Body of pancreas (tissue), 4 donors: Measurements from ENCODE around the gene GLUD1.
A peak's percentile ranks its signal among the peaks of the same experiment; 100 is the strongest.

Experiments
- CTCF ChIP-seq, 7 experiments: fragments of 450-650 bp in 4 of 7; fragments of 200-600 bp in 3 of 7; sonication (generic) in 3 of 7; IDR thresholded peaks; one replicate each; pipeline ENCODE4 v1.5.1; 2016 to 2019; ENCODE audit warnings: antibody characterized with exemption in 7 of 7
- POLR2A ChIP-seq, 3 donors: fragments of 450-650 bp; IDR thresholded peaks; one replicate each; pipeline ENCODE4 v1.6.1; 2016; ENCODE audit warnings: antibody characterized with exemption in 3 of 3, mild to moderate bottlenecking in 2 of 3

GRCh38 chr10:87092861-87093631 is 1.6 kb downstream of the GLUD1 start:
- no peak for TF ChIP-seq CTCF (IDR thresholded peaks at IDR 0.05)
- peak in 2 of 3 donors; percentile 28 to 37 for TF ChIP-seq POLR2A (IDR thresholded peaks at IDR 0.05)
